BJ (cell line): Measurements from ENCODE around the gene CLSTN2. TPM values are rescaled to one million over a fixed set of nuclear protein-coding genes. Genes with fewer than 3 reads are reported as not detected.

Experiments
- CTCF ChIA-PET: fragments of 350-600 bp; formaldehyde crosslinking; extraction: SDS; loops from one replicate; lab custom pipeline; 2021; ENCODE audit warnings: antibody characterized with exemption, inconsistent platforms; lab: Yijun Ruan, JAX
- POLR2A ChIA-PET: fragments of 300-600 bp; sonication (Branson Sonifier 250); formaldehyde crosslinking; extraction: SDS; loops from one replicate; lab custom pipeline; 2021; ENCODE audit warnings: antibody characterized with exemption; lab: Charles Lee
- DNase-seq: peaks from one replicate; pipeline ENCODE4 v3.0.0-alpha.2; 2011; ENCODE audit warnings: low read depth
- H3K27me3 ChIP-seq: 2 replicates; pipeline ENCODE4 v1.6.0; 2011; ENCODE audit warnings: low read length; ENCODE audit not compliant: control insufficient read depth, insufficient read depth
- H3K36me3 ChIP-seq: 2 replicates; pipeline ENCODE4 v1.5.1; 2011; ENCODE audit warnings: low read length; ENCODE audit not compliant: control insufficient read depth, insufficient read depth
- H3K4me3 ChIP-seq: 2 replicates; pipeline ENCODE4 v1.5.1; 2011; ENCODE audit warnings: low read depth, mild to moderate bottlenecking, control low read depth, low read length
- polyA plus RNA-seq: library from polyadenylated mRNA; depleted of rRNA; stranded (reverse); fragments of >200 nt; gene quantifications from 2 replicates; pipeline ENCODE4 v1.2.3, GENCODE V29; 2011
- TF ChIP-seq, protein P1 (sequence below): IDR thresholded peaks from 2 replicates; pipeline ENCODE4 v1.5.1; 2011; ENCODE audit warnings: low read depth, mild to moderate bottlenecking, control low read depth, inconsistent platforms, low read length, moderate library complexity; ENCODE audit not compliant: insufficient read depth

CLSTN2 gene
- polyA plus RNA-seq, 1 experiment = 1.8 TPM

DNA sequence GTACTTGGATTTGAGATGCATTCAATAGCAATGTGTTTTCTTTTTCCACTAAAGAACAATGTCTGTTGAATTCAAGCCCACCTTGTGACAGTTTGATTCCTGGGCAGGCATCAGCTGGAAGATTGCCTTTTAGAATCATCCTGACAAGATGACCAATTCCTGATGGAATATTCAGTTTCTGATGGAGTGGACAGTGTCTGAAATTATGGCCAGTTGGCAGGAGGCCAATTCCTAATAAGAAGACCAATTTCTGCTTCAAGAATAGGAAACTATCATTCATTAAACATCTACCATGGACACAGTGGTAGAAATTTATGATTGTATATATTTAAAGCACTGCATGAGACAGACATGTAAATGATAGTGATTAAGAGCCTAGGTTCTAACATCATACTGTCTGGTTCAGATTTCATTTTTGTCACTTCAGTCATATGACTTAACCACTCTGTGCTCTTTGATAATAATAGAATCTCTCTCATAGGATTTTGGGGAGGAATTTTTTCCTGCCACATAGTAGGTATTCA is 133.6 kb downstream of the CLSTN2 start:
- ChIA-PET POLR2A (no interaction called here), CTCF (no interaction called here)
- no peaks in the 10 kb centered on the region for H3K27me3 ChIP-seq
- no peaks in the 10 kb centered on the region for H3K36me3 ChIP-seq
- no peak overlapping the region for H3K4me3 ChIP-seq
- TF ChIP-seq, protein P1, sequence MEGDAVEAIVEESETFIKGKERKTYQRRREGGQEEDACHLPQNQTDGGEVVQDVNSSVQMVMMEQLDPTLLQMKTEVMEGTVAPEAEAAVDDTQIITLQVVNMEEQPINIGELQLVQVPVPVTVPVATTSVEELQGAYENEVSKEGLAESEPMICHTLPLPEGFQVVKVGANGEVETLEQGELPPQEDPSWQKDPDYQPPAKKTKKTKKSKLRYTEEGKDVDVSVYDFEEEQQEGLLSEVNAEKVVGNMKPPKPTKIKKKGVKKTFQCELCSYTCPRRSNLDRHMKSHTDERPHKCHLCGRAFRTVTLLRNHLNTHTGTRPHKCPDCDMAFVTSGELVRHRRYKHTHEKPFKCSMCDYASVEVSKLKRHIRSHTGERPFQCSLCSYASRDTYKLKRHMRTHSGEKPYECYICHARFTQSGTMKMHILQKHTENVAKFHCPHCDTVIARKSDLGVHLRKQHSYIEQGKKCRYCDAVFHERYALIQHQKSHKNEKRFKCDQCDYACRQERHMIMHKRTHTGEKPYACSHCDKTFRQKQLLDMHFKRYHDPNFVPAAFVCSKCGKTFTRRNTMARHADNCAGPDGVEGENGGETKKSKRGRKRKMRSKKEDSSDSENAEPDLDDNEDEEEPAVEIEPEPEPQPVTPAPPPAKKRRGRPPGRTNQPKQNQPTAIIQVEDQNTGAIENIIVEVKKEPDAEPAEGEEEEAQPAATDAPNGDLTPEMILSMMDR = no peak
- DNase-seq = no peak

DNA sequence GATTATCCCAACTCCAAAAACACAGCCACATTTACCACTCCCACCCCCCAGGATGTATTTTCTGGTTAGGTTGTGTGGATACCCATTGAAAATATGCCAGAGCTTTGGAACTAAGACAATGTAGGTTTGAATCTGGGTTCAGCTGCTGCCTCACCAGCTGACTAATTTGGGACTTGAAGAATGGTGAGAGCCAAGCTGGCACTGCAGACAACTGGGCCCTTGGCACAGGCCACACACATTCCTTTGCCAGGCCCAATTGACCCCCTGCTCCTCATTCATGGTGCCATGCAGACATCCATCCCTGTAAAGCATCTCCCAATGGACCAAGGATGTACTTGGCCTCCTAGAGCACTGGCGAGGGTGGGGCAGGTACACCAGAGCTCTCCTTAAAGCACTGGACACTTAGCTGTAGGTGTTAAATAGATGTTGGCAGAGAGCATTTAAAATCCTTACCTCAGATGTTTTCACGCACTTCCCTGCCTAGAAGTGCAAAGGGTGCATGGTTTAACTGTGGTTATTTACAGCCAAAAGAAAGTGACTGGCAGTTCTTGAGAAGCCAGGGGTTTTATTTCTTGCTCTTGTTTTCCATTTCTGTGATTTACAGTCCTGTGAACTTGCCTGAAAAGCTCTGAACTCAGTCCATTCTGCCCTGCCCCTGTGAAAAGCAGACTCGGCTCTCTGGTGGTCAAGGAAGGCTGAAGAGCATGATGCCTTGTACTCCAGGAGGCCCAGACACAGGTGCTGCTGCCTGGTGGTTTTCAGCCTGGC is 138.5 kb downstream of the CLSTN2 start:
- no peak overlapping the region for H3K4me3 ChIP-seq
- no peak for DNase-seq
- no peaks in the 10 kb centered on the region for H3K27me3 ChIP-seq
- no peaks in the 10 kb centered on the region for H3K36me3 ChIP-seq
- POLR2A ChIA-PET = no interaction called here
- TF ChIP-seq, protein P1 = no peak
- CTCF ChIA-PET = interaction anchor here (0.6 kb wide), 1 partner anchor 14 kb away, joined by 3 read pairs; no protein-coding TSS in a partner anchor

DNA sequence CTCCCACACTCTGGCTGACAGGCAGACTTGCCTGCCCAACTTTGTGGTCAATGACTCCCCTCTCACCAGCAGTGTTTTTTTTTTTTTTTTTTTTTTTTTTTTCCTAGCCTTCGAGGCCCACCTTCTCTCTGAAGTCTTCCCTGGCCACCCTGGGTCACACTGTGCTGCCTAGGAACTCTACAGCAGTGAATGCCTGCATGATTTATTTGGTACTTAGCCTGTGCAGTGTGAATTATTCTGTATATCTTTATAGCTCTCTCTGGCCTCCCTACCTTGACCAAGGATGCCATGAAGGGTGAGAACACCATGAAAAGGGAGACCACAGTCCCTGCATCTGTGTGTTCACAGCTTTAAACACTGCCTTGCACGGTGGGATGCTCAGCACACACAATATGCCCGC is 141.6 kb downstream of the CLSTN2 start:
- Histone ChIP-seq H3K27me3 (no peaks in the 10 kb centered on the region), H3K4me3 (no peak overlapping the region), H3K36me3 (no peaks in the 10 kb centered on the region)
- POLR2A ChIA-PET = no interaction called here
- CTCF ChIA-PET = no interaction called here
- no peak for DNase-seq
- TF ChIP-seq, protein P1 = no peak

DNA sequence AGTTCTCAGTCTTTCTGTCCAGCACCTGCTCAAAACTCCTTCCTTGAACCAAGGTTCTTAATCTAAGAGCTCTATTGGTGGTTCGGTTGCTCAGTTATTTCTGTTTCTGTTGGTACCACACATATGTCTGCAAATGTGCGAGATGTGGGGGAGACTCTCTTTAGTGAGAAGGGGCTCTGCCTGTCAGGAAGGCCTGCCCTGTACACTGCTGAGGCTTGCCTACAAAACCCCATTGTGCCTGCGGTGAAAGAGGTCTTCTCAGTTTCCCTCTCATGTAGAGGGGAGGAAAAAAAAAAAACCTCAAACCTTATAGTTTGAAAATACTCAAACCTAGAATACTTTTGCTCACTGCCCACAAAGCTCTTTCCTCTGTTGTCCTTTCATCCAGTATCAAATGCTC is 142.4 kb downstream of the CLSTN2 start:
- TF ChIP-seq, protein P1 = no peak
- Histone ChIP-seq H3K36me3 (no peaks in the 10 kb centered on the region), H3K4me3 (no peak overlapping the region), H3K27me3 (no peaks in the 10 kb centered on the region)
- CTCF ChIA-PET = no interaction called here
- POLR2A ChIA-PET = no interaction called here
- DNase-seq = no peak

DNA sequence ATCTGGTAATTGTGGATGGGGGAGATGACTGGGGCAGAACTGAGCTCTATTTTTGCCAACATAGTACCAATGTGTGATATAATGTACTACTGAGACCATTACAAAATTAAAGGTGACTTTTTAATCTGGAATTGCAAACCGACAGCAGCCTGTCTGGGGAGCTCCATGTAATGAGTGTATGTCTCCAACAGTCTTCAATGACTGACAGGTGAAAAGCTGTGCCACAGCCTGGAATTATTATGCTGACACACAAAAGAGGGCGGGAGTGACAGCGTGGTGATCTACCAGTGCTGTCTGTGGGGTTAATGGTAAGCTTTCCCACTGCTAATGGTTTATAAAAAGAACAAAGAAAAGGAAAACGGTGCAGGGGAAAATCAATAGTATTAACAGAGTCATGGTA is 143.4 kb downstream of the CLSTN2 start:
- DNase-seq = no peak
- no peaks in the 10 kb centered on the region for H3K36me3 ChIP-seq
- ChIA-PET CTCF (no interaction called here), POLR2A (no interaction called here)
- TF ChIP-seq, protein P1 = no peak
- no peak overlapping the region for H3K4me3 ChIP-seq
- H3K27me3 ChIP-seq = no peaks in the 10 kb centered on the region
